H9 (cell line): ENCODE measurements around the gene OPHN1. TPM values are rescaled to one million over a fixed set of nuclear protein-coding genes. Genes with fewer than 3 reads are reported as not detected.

Source experiments
- DNase-seq: peaks from one replicate; pipeline ENCODE4 v3.0.0-alpha.2; 2017
- H2AFZ ChIP-seq: one replicate; pipeline ENCODE4 v1.6.1; 2013; ENCODE audit warnings: mild to moderate bottlenecking, low read length, control low read depth, moderate library complexity
- H2AK5ac ChIP-seq: 2 replicates; pipeline ENCODE4 v1.6.1; 2013; ENCODE audit warnings: low read length, control low read depth, mixed read lengths; ENCODE audit not compliant: insufficient read length
- H2BK120ac ChIP-seq: one replicate; pipeline ENCODE4 v1.6.1; 2013; ENCODE audit warnings: low read depth, mild to moderate bottlenecking, low read length, control low read depth, inconsistent platforms; ENCODE audit not compliant: poor library complexity, severe bottlenecking
- H2BK12ac ChIP-seq: 2 replicates; pipeline ENCODE4 v1.6.1; 2013; ENCODE audit warnings: low read length, control low read depth, mixed read lengths, low read depth; ENCODE audit not compliant: insufficient read length
- H2BK15ac ChIP-seq: 2 replicates; pipeline ENCODE4 v1.6.1; 2013; ENCODE audit warnings: low read depth, low read length, control low read depth
- H2BK20ac ChIP-seq: one replicate; pipeline ENCODE4 v1.6.1; 2013; ENCODE audit warnings: low read depth, mild to moderate bottlenecking, low read length, control low read depth, inconsistent platforms; ENCODE audit not compliant: poor library complexity, severe bottlenecking
- H2BK5ac ChIP-seq: 2 replicates; pipeline ENCODE4 v1.6.1; 2013; ENCODE audit warnings: low read length, control low read depth, mixed read lengths; ENCODE audit not compliant: insufficient read length
- H3K14ac ChIP-seq: 2 replicates; pipeline ENCODE4 v1.6.1; 2013; ENCODE audit warnings: low read length, control low read depth; ENCODE audit not compliant: insufficient read depth
- H3K18ac ChIP-seq: 2 replicates; pipeline ENCODE4 v1.6.1; 2013; ENCODE audit warnings: low read depth, mild to moderate bottlenecking, mixed read lengths, low read length, control low read depth; ENCODE audit not compliant: insufficient read length
- H3K23ac ChIP-seq: 2 replicates; pipeline ENCODE4 v1.6.1; 2013; ENCODE audit warnings: low read length, control low read depth, mixed read lengths, low read depth; ENCODE audit not compliant: insufficient read length
- H3K23me2 ChIP-seq: 2 replicates; pipeline ENCODE4 v1.6.1; 2013; ENCODE audit warnings: low read depth, mild to moderate bottlenecking, mixed read lengths, low read length, control low read depth; ENCODE audit not compliant: insufficient read length, poor library complexity, severe bottlenecking
- H3K27ac ChIP-seq: 2 replicates; pipeline ENCODE4 v1.5.1; 2013; ENCODE audit warnings: low read length, control low read depth, mixed read lengths, low read depth; ENCODE audit not compliant: insufficient read length
- H3K27me3 ChIP-seq: 2 replicates; pipeline ENCODE4 v1.6.1; 2013; ENCODE audit warnings: low read length, control low read depth, inconsistent platforms; ENCODE audit not compliant: insufficient read depth
- H3K4ac ChIP-seq: 2 replicates; pipeline ENCODE4 v1.6.1; 2013; ENCODE audit warnings: low read depth, mild to moderate bottlenecking, control low read depth, inconsistent platforms, low read length, moderate library complexity
- H3K4me1 ChIP-seq: 2 replicates; pipeline ENCODE4 v1.6.1; 2013; ENCODE audit warnings: low read length, control low read depth, inconsistent platforms; ENCODE audit not compliant: insufficient read depth
- H3K4me2 ChIP-seq: 2 replicates; pipeline ENCODE4 v1.6.1; 2013; ENCODE audit warnings: low read length, control low read depth, mixed read lengths; ENCODE audit not compliant: insufficient read length, insufficient read depth
- H3K56ac ChIP-seq: 2 replicates; pipeline ENCODE4 v1.6.1; 2013; ENCODE audit warnings: low read depth, mild to moderate bottlenecking, mixed read lengths, low read length, control low read depth; ENCODE audit not compliant: insufficient read length
- H3K79me1 ChIP-seq: 2 replicates; pipeline ENCODE4 v1.6.1; 2013; ENCODE audit warnings: low read depth, mild to moderate bottlenecking, moderate library complexity, low read length, control low read depth, inconsistent platforms; ENCODE audit not compliant: insufficient read depth, poor library complexity, severe bottlenecking
- H3K79me2 ChIP-seq: 2 replicates; pipeline ENCODE4 v1.6.1; 2013; ENCODE audit warnings: low read length, control low read depth, inconsistent platforms; ENCODE audit not compliant: insufficient read depth
- H3K9ac ChIP-seq: 2 replicates; pipeline ENCODE4 v1.6.1; 2013; ENCODE audit warnings: low read length, control low read depth, mixed read lengths; ENCODE audit not compliant: insufficient read length; ENCODE audit errors: extremely low read depth
- H3K9me3 ChIP-seq: one replicate; pipeline ENCODE4 v1.6.1; 2013; ENCODE audit warnings: low read depth, low read length, inconsistent platforms; ENCODE audit not compliant: control insufficient read depth
- H3T11ph ChIP-seq: one replicate; pipeline ENCODE4 v1.6.1; 2013; ENCODE audit warnings: mild to moderate bottlenecking, low read length, control low read depth, inconsistent platforms
- H4K20me1 ChIP-seq: one replicate; pipeline ENCODE4 v1.6.1; 2013; ENCODE audit not compliant: control insufficient read depth, insufficient read length, insufficient read depth
- H4K5ac ChIP-seq: 2 replicates; pipeline ENCODE4 v1.6.1; 2013; ENCODE audit warnings: low read depth, mild to moderate bottlenecking, mixed read lengths, low read length, control low read depth; ENCODE audit not compliant: insufficient read length
- H4K8ac ChIP-seq: replicated peaks from 2 replicates; pipeline ENCODE4 v1.6.1; 2013; ENCODE audit warnings: low read length, control low read depth, mixed read lengths, low read depth; ENCODE audit not compliant: insufficient read length
- H4K91ac ChIP-seq: 2 replicates; pipeline ENCODE4 v1.6.1; 2013; ENCODE audit warnings: low read depth, mild to moderate bottlenecking, moderate library complexity, mixed read lengths, low read length, control low read depth; ENCODE audit not compliant: insufficient read length
- H3K27ac Mint-ChIP-seq, 3 experiments: 2 replicates in 2 of 3; 3 replicates in 1 of 3; pipeline ENCODE4 v1.8.0; 2020 to 2021; ENCODE audit warnings: mixed read lengths in 3 of 3, mild to moderate bottlenecking in 1 of 3, moderate library complexity in 1 of 3
- H3K27me3 Mint-ChIP-seq: 2 replicates; pipeline ENCODE4 v1.8.0; 2021; ENCODE audit warnings: low read depth, mild to moderate bottlenecking, moderate library complexity, mixed read lengths
- H3K36me3 Mint-ChIP-seq, 3 experiments: 2 replicates in 2 of 3; 3 replicates in 1 of 3; pipeline ENCODE4 v1.8.0; 2020 to 2021; ENCODE audit warnings: low read depth in 3 of 3, mixed read lengths in 3 of 3; ENCODE audit not compliant: insufficient read depth in 1 of 3
- H3K4me1 Mint-ChIP-seq, 2 experiments: 2 replicates each; pipeline ENCODE4 v1.8.0; 2020; ENCODE audit warnings: mixed read lengths in 2 of 2
- H3K4me3 Mint-ChIP-seq, 2 experiments: 2 replicates in 1 of 2; 3 replicates in 1 of 2; pipeline ENCODE4 v1.8.0; 2020 to 2021; ENCODE audit warnings: mild to moderate bottlenecking in 2 of 2, mixed read lengths in 2 of 2, moderate library complexity in 1 of 2
- H3K9me3 Mint-ChIP-seq, 2 experiments: 2 replicates in 1 of 2; 3 replicates in 1 of 2; pipeline ENCODE4 v1.8.0; 2020; ENCODE audit warnings: mild to moderate bottlenecking in 2 of 2, mixed read lengths in 2 of 2, moderate library complexity in 1 of 2
- CTCF ChIP-seq: fragments of 200-600 bp; sonication (generic); conservative IDR thresholded peaks from 3 replicates; pipeline ENCODE4 v1.8.0; 2021; ENCODE audit warnings: antibody characterized with exemption, mild to moderate bottlenecking
- WGBS: extraction: QIAGEN DNeasy Blood & Tissue Kit; methylation state at CpG from one replicate; pipeline ENCODE4 v1.1.7; 2013; ENCODE audit warnings: missing lambda C conversion rate, low lambda C conversion rate, mixed read lengths; ENCODE audit not compliant: insufficient read length; ENCODE audit errors: extremely low coverage; 5-methylcytosine and 5-hydroxymethylcytosine counted together
- total RNA-seq: library from RNA; stranded (reverse); gene quantifications from 2 replicates; pipeline ENCODE4 v1.2.1, GENCODE V29; 2021

The OPHN1 gene
- total RNA-seq, 1 experiment from 2014 or later = 1.5 TPM

- Mint-ChIP-seq H3K27me3 (no peaks in the 10 kb centered on the region), H3K36me3 (0 out of 7 replicates have a peak, but pooled peaks cover 0 to 2% (median 0%) of the 10 kb centered on the region in 3 experiments), H3K4me1 (0 out of 4 replicates have a peak, but pooled peaks cover 0 to 5% of the 10 kb centered on the region in 2 experiments), H3K4me3 (no peak overlapping the region), H3K9me3 (peaks cover 31 to 40% of the 10 kb centered on the region in 2 experiments), H3K27ac (no peak overlapping the region)
- Histone ChIP-seq H2BK5ac (no peak overlapping the region), H3K9ac (no peak overlapping the region), H3K79me1 (no peaks in the 10 kb centered on the region), H3K23me2 (no peaks in the 10 kb centered on the region), H3K9me3 (peaks cover 22% of the 10 kb centered on the region), H3K79me2 (no peaks in the 10 kb centered on the region), H3K14ac (no peak overlapping the region), H2BK15ac (no peak overlapping the region), H4K20me1 (no peaks in the 10 kb centered on the region), H4K91ac (no peak overlapping the region), H3K23ac (no peak overlapping the region), H2BK20ac (no peak overlapping the region), H3T11ph (no peak overlapping the region), H4K8ac (no peak overlapping the region), H3K18ac (no peak overlapping the region), H3K27ac (no peak overlapping the region), H2BK120ac (no peak overlapping the region), H3K4me1 (no peaks in the 10 kb centered on the region), H2AFZ (no peak overlapping the region), H2BK12ac (no peak overlapping the region), H2AK5ac (no peak overlapping the region), H4K5ac (no peak overlapping the region), H3K27me3 (no peaks in the 10 kb centered on the region), H3K4ac (no peak overlapping the region), H3K56ac (no peak overlapping the region), H3K4me2 (no peak overlapping the region)
- no CpG with 5 or more reads among the region's 3 CpGs for WGBS
- TF ChIP-seq CTCF = no peak
- no peak for DNase-seq
Observed at GRCh38 chrX:68411729-68412128, 21.6 kb downstream of the OPHN1 start.
